Activated CD4-positive, CD25-positive, alpha-beta regulatory T cell treated with anti-CD3 and anti-CD28 coated beads, Interleukin-2, amount 50 U/mL, for 24 hours (primary cell): ENCODE data around the gene GAB3.
"Not testable (repeated sequence)": the region's sequence is repeated elsewhere in the genome, so short reads cannot be mapped to it uniquely, and the experiment has no call there.

Source experiments
- ATAC-seq, 2 donors: fragments of 150-1000 bp; cut with Tn5 transposase; one replicate each; pipeline ENCODE4 v1.10.0; 2021; ENCODE audit warnings: mild to moderate bottlenecking in 1 of 2, moderate library complexity in 1 of 2

GAB3 gene

DNA sequence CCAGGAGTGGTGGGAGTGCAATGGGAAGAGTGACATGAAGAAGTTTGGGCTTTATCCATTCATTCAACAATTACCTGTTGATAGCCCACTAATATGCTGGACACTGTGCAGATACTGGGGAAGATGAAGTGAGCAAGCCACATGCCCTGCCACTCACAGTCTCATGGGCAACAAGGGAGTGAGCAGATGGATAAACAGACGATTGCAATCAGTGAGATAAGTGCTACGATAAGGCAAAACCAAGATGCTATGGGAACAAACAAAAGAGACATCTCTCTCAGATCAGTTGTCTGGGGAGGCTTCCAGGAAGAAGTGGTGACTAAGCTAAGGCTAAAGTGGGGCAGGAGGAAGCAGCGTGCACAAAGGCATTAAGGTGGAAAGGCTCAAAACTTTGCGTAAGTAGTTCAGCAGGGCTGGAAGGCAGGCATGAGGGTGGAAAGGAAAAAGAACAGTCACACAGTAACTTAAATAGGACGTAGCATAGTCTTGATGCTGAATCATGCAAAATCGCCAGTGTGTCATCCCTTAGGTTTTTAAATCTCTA, 31.7 kb downstream of the GAB3 start:
- ATAC-seq = peak; percentile 87 to 89

DNA sequence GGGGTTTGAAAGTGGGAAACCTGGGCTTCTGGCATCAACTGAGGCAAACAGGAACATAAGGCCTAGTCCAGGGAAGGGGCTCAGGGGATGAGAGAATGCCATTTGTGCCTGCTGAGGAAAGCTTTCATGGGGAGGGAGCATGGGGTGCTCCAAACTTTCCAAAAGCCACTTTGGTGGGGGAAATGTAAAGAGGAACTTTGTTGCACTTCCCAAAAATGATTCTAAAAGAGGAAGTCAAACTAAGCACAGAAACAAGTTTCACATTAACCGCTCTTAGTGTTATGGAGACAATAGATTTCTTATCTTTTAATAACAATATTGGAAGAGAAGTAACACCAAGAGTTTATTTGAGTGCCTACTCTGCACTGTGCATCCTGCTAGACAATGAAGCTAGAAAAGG, 32.3 kb downstream of the GAB3 start:
- ATAC-seq = no peak

DNA sequence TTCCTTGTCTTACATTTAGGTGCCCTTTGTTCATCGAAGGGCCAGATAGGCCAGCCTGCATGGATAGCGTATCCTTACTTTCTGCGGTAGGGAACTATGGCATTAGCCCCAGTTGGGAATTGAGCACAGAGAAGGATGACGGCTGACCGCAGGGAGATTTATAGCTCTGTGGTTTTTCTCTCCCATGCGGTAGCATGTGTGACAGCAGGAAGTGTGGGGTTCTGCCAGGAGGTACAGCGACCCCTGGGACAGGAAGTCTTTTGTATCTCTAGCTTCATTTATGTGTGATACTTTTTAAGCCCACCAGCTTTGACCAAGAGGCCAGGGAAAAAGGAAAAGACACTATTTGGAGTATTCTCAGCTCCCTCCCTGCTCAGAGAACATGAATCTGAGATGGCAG, 33.1 kb downstream of the GAB3 start:
- ATAC-seq = no peak

DNA sequence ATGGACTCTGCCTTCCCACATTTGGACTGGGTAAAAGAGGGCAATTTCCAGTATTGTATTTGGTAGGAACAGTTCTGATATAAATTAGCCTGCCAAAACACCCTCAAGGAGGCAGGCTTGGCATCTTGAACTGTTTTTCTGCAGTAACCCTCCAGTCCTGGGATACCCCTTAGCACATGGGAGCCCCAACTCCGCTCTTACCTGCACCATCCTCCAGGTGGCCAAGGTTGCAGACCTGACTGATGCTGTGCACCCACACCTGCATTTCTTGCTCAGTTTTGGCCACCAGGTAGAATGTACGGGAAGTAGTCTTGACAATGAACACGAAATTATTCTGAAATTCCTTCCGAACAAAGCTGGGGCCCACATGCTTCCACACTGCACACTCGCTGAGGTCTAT, 35.1 kb downstream of the GAB3 start:
- ATAC-seq = no peak

DNA sequence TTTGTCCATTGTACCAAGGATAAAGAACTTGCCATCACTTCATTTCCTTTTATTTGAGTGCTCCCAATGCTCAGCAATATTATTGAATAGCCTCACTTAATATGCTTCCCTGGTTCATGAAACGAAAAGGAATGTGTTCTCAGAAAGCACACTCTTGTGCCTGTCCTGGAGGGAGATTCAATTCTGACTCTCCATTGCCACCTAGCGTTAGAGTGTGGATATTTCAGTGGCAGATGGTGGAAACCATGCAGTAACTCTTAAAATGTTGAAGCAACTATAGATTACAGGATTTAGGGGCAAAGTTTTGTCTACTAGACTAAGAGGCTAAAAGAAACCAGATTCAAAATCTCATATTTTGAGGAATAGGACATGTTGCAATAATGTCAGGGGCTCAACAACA, 36.0 kb downstream of the GAB3 start:
- no peak for ATAC-seq

DNA sequence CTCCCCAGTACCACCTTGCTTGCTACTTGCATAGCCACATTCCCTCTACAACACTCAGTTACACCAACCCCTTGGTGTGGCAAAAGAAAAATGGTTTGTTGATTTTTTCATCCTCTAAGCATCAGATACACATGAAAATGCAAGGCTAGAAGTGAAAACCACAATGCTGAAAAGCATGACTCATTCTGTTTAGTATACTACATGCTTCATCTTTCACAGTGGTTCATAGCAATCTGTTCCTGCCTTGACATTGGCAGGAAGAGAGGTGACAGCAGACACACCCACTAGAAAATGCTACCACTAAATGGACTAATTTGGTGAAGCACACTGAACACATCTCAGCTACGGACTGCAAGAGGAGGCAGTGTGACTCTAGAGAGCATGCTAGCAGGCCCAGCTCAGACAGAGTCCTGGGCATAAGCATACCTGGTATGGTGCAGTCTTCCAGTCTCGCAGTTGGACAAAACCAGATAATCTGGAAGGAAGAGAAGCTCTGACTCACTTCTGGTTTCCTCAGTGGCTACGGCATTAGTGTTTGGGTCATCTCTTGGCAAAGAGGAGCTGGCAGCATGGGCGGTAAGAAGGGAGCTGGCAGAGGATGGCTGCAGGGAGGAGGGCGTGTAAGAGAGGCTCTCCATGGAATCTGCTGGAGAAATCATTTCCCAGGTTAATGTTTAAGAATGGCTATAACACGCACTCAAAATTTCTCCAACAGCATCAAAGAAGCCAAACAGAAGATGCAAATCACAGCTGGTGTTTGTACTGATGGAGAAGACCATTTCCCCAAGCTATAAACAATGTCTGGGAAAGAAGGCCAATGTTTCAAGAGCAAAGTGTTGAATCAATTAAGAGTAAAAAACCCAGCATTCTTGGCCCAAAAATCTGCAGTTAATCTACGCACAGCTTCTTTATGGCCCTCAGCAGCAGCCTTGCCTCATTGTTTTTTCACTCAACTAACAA, 37.8 kb downstream of the GAB3 start:
- peak; percentile 89 to 91 for ATAC-seq

DNA sequence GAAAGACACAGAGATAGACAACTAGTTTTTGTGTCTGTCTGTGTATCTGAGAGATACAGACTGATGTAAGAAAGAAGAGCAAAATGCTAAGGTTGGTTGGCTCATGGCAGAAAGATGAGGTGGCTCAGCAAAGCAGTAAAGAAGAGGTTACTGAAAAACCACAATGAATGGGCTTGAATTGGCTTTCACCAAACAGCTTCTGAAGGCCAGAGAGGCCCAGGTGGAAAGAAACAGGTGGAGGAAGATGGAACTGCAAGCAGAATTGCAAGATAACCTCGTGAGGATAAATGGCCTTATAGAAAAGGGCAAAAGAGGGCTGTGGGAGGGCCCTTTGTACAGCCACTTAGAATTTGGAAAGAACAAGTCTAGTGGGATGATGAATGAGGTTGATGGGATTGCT, 39.6 kb downstream of the GAB3 start:
- no peak for ATAC-seq

DNA sequence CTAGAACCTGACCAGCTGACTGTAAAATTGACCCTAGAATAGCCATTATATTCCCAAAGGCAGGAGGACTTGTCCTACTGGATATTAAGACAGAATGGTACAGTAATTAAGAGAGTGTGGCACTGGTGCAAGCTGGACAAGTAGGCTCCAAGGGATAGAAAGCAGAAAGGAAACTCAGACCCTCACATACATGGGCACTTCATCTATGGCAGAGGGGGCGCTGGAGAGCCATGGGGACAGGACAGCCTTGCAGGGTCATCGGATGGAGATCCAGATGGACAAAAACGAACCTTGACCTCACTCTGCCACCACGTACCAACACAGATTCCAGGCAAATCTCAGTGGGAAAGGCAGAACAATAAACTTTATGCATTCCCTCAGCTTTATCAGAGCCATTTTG, 40.6 kb downstream of the GAB3 start:
- ATAC-seq = no peak

DNA sequence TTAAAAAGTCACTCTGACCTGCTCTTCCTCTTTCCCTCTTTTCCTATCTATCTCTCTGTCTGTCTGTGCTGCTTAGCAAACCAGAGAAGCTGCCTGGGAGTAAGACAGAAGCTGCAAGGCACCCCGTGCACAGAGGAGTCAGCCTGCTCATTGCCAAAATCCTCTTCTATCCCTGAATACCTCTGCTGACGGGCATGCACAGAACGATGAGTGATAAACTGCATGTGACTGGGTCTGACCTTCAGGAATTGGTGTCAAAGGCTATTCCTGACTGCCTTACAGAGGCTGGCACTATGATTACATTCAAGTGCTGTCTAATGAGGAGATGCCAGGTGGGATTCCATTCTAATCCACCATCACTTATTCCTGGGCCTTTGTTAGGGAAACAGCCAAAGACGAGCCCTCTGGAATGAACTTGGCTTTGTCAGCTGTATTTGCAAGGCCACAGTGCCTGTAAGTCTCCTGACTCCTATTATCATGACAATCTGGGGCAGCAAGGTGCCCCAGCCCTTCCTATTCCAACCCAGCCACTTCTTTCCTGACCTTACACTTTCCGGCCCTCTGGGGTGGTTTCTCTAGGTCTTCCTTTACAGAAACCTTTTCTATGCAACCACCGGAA, 52.1 kb downstream of the GAB3 start:
- ATAC-seq = no peak

DNA sequence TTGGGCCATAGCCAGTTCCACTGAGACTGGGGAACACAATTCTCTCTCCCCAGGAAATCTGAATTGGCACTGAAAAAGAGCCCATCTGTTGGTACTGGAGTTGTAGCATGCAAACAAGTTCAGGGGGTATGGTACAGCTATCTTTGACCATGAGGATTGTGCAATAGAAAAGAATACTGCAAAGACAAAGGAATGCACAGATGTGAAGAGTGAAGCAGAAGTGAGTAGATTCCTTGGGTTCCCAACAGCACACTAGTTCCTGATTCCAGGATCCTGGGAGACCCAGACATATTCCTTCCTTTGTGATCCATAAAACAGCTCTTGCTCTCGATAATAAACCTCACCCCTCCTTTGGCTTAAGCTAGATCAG, 54.2 kb downstream of the GAB3 start:
- ATAC-seq = no peak

DNA sequence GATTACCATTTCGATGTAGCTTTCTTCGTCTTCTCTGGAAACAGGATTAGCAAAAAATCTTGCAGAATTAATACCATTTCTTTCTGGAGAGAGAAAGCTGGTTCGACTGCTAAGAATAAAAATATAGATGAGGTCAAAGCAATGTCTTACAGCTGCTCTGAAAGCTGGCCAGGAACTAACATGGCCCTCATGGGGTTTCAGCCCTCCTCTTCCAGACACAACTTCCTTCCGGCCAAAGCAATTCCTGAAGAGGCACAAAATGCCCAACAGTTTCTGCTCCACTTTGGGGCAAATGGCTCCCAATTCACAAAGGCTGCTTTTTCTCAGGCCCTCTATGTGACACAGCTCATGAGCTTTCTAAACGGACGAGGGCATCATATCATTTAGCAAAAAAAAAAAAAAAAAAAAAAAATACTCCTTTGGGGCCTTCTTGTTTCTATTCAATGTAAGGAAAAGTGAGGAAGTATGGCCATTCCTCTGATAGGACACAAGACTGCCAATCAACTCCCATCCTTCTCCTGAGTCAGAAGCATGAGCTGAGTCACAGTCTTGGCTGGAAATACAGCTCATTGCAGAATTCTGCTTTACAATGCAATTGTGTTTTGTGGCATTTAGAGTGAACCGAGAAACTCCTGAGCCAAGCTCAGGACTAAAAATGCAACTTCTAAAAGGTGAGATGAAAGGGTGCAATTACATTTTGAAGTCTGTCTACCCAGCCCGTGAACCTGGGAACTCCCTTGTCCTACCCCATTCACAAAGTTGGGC, 54.8 kb downstream of the GAB3 start:
- ATAC-seq = no peak

DNA sequence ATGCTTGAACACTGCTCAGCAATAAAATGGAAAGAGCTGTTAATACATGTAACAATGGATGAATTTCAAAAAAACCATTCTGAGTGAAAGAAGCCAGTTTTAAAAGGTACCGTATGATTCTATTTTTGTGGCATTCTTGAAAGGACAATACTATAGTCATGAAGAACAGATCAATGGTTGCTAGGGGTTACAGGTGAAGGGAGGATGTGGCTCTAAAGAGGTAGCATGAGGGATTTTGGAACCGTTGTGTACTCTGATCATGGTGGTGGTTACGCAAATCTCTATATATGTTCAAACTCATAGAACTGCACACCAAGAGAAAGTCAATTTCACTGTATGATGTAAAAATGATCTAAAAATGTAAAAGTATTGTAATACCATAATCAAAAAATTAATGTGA, 57.5 kb downstream of the GAB3 start:
- ATAC-seq = no peak

DNA sequence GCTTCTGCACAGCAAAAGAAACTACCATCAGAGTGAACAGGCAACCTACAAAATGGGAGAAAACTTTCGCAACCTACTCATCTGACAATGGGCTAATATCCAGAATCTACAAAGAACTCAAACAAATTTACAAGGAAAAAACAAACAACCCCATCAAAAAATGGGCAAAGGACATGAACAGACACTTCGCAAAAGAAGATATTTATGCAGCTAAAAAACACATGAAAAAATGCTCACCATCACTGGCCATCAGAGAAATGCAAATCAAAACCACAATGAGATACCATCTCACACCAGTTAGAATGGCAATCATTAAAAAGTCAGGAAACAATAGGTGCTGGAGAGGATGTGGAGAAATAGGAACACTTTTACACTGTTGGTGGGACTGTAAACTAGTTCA, 60.4 kb downstream of the GAB3 start:
- ATAC-seq = not testable (repeated sequence)

DNA sequence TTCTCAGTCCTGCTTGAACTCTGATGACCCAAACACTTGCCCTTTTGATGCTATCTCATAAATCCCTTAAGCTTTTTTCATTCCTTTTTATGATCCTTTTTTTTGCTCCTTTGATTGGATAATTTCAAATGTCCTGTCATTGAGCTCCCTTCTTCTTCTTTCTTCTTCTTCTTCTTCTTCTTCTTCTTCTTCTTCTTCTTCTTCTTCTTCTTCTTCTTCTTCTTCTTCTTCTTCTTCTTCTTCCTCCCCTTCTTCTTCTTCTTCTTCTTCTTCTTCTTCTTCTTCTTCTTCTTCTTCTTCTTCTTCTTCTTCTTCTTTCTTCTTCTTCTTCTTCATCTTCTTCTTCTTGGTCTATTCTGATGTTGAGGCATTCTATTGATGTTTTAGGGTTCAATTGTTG, 78.8 kb downstream of the GAB3 start:
- ATAC-seq = not testable (repeated sequence)

DNA sequence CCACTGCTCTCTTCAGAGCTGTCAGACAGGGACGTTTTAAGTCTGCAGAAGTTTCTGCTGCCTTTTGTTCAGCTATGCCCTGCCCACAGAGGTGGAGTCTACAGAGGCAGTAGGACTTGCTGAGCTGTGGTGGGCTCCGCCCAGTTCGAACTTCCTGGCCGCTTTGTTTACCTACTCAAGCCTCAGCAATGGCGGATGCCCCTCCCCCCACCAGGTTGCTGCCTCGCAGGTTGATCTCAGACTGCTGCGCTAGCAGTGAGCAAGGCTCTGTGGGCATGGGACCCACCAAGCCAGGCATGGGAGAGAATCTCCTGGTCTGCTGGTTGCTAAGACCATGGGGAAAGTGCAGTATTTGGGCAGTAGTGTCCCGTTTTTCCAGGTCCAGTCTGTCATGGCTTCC, 80.0 kb downstream of the GAB3 start:
- ATAC-seq = not testable (repeated sequence)

DNA sequence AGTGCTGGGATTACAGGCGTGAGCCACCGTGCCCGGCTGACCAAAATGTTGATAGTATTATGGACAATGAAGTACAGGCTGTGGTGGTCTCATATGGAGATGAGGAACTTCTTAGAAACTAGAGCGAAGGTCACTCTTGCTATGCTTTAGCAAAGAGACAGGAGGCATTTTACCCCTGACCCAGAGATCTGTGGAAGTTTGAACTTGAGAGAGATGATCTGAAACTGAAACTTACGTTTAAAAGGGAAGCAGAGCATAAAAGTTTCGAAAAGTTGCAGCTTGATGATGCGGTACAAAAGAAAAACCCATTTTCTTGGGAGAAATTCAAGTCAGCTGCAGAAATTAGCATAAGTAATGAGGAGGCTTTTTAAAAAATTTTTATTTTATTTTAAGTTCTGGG, 89.0 kb downstream of the GAB3 start:
- no peak for ATAC-seq

DNA sequence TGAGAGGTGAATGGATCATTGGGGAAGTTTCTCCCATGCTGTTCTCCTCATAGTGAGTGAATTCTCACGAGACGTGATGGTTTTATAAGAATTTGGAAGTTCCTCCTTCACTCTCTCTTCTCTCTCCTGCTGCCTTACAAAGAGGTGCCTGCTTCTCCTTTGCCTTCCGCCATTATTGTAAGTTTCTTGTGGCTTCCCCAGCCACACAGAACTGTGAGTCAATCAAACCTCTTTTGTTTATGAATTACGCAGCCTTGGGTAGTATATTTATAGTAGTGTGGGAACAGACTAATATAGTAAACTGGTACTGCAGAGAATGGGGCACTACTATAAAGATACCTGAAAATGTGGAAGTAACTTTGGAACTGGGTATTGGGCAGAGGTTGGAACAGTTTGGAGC, 89.7 kb downstream of the GAB3 start:
- ATAC-seq = no peak

DNA sequence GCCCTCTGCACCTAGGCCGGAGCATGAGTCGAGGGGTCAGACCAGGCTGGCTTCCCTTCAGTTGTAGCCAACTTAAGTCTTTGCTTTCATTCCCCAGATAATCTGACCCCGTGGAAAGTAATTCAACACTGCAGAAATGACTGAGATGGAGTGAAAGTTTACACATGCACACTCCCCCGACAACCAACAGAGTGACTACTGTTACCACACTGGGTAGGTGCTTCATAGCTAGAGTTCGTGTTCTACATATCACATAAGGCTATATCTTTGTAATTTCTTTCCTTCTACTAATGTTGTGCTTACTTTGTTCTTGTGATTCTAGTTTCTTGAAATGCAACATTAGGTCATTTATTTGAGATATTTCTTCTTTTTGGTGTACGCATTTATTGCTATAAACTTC, 90.3 kb downstream of the GAB3 start:
- no peak for ATAC-seq

DNA sequence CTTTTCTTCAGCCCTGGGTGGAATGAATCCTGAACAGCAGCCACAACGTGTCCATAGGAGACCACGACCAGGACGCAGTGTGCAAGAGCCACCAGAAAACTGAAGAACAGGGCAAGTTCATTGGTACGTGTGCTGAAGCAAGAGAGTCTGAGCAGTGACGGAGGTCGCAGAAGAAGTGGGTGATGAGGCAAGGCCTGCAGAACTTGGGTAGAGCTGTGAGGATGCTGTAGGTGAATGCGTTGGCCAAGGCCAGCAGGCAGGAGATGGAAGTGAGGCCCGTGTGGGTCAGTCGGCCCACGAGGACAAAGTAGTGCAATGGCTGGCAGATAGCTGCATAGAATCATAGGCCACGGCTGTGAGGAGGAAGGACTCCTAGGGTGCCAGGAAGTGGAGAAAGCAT, 91.9 kb downstream of the GAB3 start:
- ATAC-seq = no peak

DNA sequence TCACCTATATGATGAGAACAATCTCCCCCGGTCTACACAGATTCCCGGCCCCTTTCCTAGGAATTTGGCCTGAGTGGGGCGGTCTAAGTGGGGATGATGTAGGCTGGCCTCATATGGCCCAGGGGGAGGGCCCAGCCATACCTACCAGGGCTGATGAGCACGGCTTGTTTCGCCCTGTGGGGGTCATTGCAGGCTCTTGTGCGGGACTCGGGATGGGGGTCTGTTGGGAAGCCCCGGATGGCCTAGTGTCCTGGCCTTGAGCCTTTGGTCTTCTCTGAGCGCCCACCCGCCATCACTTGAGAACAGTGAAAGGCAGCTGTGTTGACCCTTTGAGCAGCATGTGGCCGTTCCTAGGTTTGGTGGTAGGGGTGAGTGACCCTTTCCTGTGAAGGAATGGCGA, 92.7 kb downstream of the GAB3 start:
- no peak for ATAC-seq

DNA sequence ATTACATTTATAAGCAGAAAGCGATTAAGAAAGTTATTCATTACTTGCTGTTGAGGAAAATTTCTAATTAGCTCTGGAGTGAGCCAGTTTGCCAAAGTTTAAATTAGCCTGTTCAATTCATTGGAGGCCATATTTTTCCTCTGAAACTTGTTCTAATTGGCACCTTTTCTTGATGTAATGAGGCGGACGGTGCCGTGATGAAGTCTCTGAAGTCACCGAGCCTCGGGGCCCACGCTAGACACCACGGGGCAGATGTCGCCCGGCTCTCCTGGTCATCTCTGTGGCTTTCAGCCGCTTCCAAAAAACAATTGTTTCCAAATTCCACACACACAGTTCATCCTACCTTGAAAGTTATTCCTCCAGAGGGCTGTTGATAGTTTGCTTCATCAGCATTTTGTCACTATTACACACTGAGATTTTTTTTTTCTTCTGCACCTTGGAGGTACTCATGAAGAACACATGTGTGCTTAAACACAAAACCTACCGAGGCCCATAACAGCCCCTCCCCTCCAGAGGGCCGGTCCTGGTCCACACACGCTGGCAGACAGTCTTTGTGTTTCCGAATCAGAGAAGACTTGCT, 93.6 kb downstream of the GAB3 start:
- no peak for ATAC-seq

DNA sequence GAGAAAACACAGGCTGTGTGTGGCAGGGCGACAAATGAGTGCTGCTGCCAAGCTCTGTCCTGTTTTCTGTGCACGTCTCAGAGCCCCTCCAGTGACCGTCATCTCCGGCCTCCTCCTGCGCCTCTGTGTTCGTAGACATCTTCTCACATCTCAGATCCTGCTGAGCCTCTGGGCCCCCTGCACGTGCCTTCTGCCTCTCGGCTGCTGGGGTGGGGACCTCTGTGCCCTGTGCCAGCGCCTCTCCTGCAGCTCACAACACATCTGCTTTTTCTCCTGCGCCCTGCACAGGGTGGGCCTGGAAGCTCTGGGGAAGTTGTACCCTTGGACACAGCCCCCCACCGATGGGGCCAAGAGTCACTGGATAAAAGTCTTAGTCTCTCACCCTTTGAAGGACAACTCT, 95.1 kb downstream of the GAB3 start:
- ATAC-seq = no peak

DNA sequence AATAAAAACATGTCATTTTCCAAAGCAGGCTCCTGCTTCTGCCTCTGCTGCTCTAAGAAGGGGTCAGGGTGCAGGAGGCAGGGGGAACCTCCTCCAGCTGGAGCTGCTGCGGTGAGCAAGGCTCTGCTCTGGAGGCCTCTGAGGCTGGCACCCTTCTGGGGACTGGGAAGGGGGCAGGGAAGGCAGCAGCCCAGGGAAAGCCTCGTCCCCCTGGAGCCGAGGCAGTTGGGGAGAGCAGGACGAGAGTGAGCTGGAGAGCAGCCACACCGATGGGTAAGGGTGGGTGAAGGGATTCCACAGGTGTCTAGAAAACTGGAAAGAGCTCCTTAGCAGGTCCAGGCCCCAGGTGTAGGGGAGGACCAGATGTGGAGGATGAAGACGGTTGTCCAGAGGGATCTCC, 95.5 kb downstream of the GAB3 start:
- no peak for ATAC-seq
